ENCODE results near the gene HSPA8. TPM values are rescaled to one million over a fixed set of nuclear protein-coding genes. Genes with fewer than 3 reads are reported as not detected.

HSPA8 gene
- total and polyA plus RNA-seq, 10 of the 15 experiments (the other 5 are each of a cell fraction or from before 2014, with no cell fraction given): 1,190 to 3,205 (median 2,045) TPM

- TF ChIP-seq E4F1 (IDR thresholded peaks at IDR 0.05; ENCODE audit: borderline replicate concordance, partially characterized antibody) (no peak), CREM (IDR thresholded peaks at IDR 0.05; ENCODE audit: low read depth) (peak; percentile 71; the same call in 1 of the 2 replicates), ZBED1 (IDR thresholded peaks at IDR 0.05; ENCODE audit: borderline replicate concordance) (no peak), IRF4 (IDR thresholded peaks at IDR 0.05; ENCODE audit: low read depth, low read length) (peak; percentile 67; the same call in 1 of the 2 replicates), RUNX3 (IDR thresholded peaks at IDR 0.05; ENCODE audit: low read length) (peak; percentile 33; the same call in 1 of the 2 replicates), ATF7 (IDR thresholded peaks at IDR 0.05; ENCODE audit: low read depth) (0 out of 2 replicates have a peak, but pooled peaks have one; percentile 37), BCL11A (IDR thresholded peaks at IDR 0.05; ENCODE audit: low read depth, low read length) (no peak), MTA3 (IDR thresholded peaks at IDR 0.05; ENCODE audit: borderline replicate concordance, low read length) (0 out of 2 replicates have a peak, but pooled peaks have one; percentile 38), FOXK2 (IDR thresholded peaks at IDR 0.05) (no peak), CUX1 (IDR thresholded peaks at IDR 0.05; ENCODE audit: insufficient replicate concordance, low read depth, low read length) (no peak), ATF3 (IDR thresholded peaks at IDR 0.05; ENCODE audit: borderline replicate concordance, extremely low read depth, low read depth, low read length) (no peak), MYB (IDR thresholded peaks at IDR 0.05; ENCODE audit: borderline replicate concordance, low read depth, low read length) (no peak), RB1 (IDR thresholded peaks at IDR 0.05; ENCODE audit: borderline replicate concordance) (0 out of 2 replicates have a peak, but pooled peaks have one; percentile 36), NBN (IDR thresholded peaks at IDR 0.05) (0 out of 2 replicates have a peak, but pooled peaks have one; percentile 33), CEBPB (IDR thresholded peaks at IDR 0.05; ENCODE audit: borderline replicate concordance in 1 of 2, low read depth in 2 of 2, low read length in 2 of 2) (0 out of 4 replicates have a peak, but pooled peaks of 1 of the 2 experiments have one; percentile 32), BHLHE40 (IDR thresholded peaks at IDR 0.05; ENCODE audit: borderline replicate concordance in 1 of 2, low read depth in 2 of 2, low read length in 1 of 2) (0 out of 4 replicates have a peak, but pooled peaks of 1 of the 2 experiments have one; percentile 7), BCL3 (IDR thresholded peaks at IDR 0.05; ENCODE audit: borderline replicate concordance, insufficient read depth, low read depth, low read length, poor library complexity, severe bottlenecking) (peak; percentile 21)
These were observed 8.2 kb upstream of the HSPA8 start (continued) for GRCh38 chr11:123069908-123070821.

All from GM12878 (cell line).